Astrocyte (in vitro differentiated cells and primary cell): ENCODE data around the gene MARK4.

ENCODE experiments used
- CTCF ChIP-seq: IDR thresholded peaks from 2 replicates; pipeline ENCODE4 v1.5.1; 2011; ENCODE audit warnings: low read depth, mild to moderate bottlenecking, inconsistent platforms, low read length, moderate library complexity; ENCODE audit not compliant: insufficient read depth
- EZH2 ChIP-seq: IDR thresholded peaks from 2 replicates; pipeline ENCODE4 v1.6.1; 2012; ENCODE audit warnings: mild to moderate bottlenecking, low read length, inconsistent platforms; ENCODE audit not compliant: insufficient read depth

DNA sequence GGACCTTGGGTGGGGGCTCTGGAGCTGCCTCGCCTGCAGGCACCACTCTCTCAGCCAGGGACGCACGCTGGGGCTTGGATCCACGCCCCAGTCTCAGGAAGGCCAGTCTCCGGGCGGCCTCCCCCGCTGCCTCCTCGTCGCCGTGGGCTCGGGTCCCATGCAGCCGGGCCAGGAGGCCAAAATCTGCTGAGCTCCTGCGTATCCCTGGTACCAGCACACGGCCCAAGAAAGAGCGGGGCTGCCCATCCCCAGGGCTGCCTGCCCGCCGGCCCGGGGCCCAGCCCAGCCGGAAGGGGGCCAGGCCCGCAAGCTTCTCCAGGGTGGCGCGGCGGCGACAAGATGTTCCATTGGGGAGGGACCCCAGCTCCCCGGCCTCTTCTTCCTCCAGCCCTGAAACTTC is 12.5 kb upstream of the MARK4 start:
- TF ChIP-seq EZH2 (no peak), CTCF (no peak)
